HEK293T (cell line): ENCODE measurements around the gene PDE4DIP.
"Not testable (repeated sequence)": the region's sequence is repeated elsewhere in the genome, so short reads cannot be mapped to it uniquely, and the experiment has no call there.

Experiments used
- ARNT ChIP-seq: fragments of 450-650 bp; IDR thresholded peaks from 2 replicates; pipeline ENCODE4 v1.6.1; 2017; ENCODE audit warnings: mild to moderate bottlenecking
- BHLHE40 ChIP-seq: fragments of 450-650 bp; IDR thresholded peaks from 2 replicates; pipeline ENCODE4 v1.6.1; 2016; ENCODE audit warnings: mild to moderate bottlenecking, moderate library complexity, borderline replicate concordance
- CTBP1 ChIP-seq: fragments of 450-650 bp; IDR thresholded peaks from 2 replicates; pipeline ENCODE4 v1.6.1; 2016; ENCODE audit warnings: borderline replicate concordance
- FOXA1 ChIP-seq: fragments of 450-650 bp; IDR thresholded peaks from 2 replicates; pipeline ENCODE4 v1.6.1; 2016; ENCODE audit warnings: mild to moderate bottlenecking
- FOXK2 ChIP-seq: fragments of 450-650 bp; IDR thresholded peaks from 2 replicates; pipeline ENCODE4 v1.6.1; 2016; ENCODE audit warnings: mild to moderate bottlenecking
- FOXM1 ChIP-seq: fragments of 450-650 bp; IDR thresholded peaks from 2 replicates; pipeline ENCODE4 v1.6.1; 2017; ENCODE audit warnings: mild to moderate bottlenecking, borderline replicate concordance
- LEF1 ChIP-seq: fragments of 450-650 bp; IDR thresholded peaks from 2 replicates; pipeline ENCODE4 v1.6.1; 2017; ENCODE audit warnings: mild to moderate bottlenecking, borderline replicate concordance
- SP1 ChIP-seq: fragments of 450-650 bp; IDR thresholded peaks from 2 replicates; pipeline ENCODE4 v1.6.1; 2017
- SUZ12 ChIP-seq: fragments of 450-650 bp; IDR thresholded peaks from 2 replicates; pipeline ENCODE4 v1.6.1; 2016; ENCODE audit warnings: mild to moderate bottlenecking

- not testable (repeated sequence) for TF ChIP-seq CTBP1, SP1, LEF1, FOXA1, BHLHE40, FOXM1, ARNT, FOXK2, SUZ12
Measured at GRCh38 chr1:148881261-148881660, 37.0 kb downstream of the PDE4DIP start.
